Upper lobe of right lung (tissue), 1 donor: ENCODE measurements around the gene TOR2A. TPM values are rescaled to one million over a fixed set of nuclear protein-coding genes. Genes with fewer than 3 reads are reported as not detected.

Source experiments
- ATAC-seq: fragments of 200-7000 bp; cut with Tn5 transposase; one replicate; pipeline ENCODE4 v1.9.1; 2020; ENCODE audit warnings: mild to moderate bottlenecking, moderate library complexity
- DNase-seq: peaks from one replicate; pipeline ENCODE4 v3.0.0-alpha.2; 2020
- H3K27ac ChIP-seq: fragments of 200-600 bp; one replicate; pipeline ENCODE4 v1.8.0; 2022
- H3K27me3 ChIP-seq: fragments of 200-600 bp; one replicate; pipeline ENCODE4 v1.8.0; 2022; ENCODE audit warnings: mild to moderate bottlenecking
- H3K36me3 ChIP-seq: fragments of 200-600 bp; one replicate; pipeline ENCODE4 v1.8.0; 2022
- H3K4me1 ChIP-seq: fragments of 200-600 bp; one replicate; pipeline ENCODE4 v1.8.0; 2022
- H3K4me3 ChIP-seq: fragments of 200-600 bp; one replicate; pipeline ENCODE4 v1.8.0; 2022; ENCODE audit warnings: mild to moderate bottlenecking
- H3K9me3 ChIP-seq: fragments of 200-600 bp; one replicate; pipeline ENCODE4 v1.8.0; 2022
- intact Hi-C: fragments of 100-400 bp; cut with DNase I; formaldehyde crosslinking; loops from one replicate; pipeline ENCODE4 v1.11.0; 2022
- total RNA-seq: library from RNA; stranded (reverse); fragmentation: NEBNext Ultra II Directional; extraction: Animal tissue kit (Norgen Biotek cat#: 25700); gene quantifications from one replicate; pipeline ENCODE4 v1.2.1, GENCODE V29; 2021
- TF ChIP-seq, protein P1 (sequence below): fragments of 200-600 bp; IDR thresholded peaks from one replicate; pipeline ENCODE4 v1.8.0; 2022; ENCODE audit warnings: antibody characterized with exemption
- donor health status: DM: no; HTN: yes; CAD: no; lungs with severe emphysema.

The TOR2A gene
- total RNA-seq, 1 donor from 2014 or later = 17.3 TPM

GRCh38 chr9:127724012-127724411 is 11.1 kb downstream of the TOR2A start:
- Histone ChIP-seq H3K4me1 (peaks cover 10% of the 10 kb centered on the region), H3K36me3 (no peaks in the 10 kb centered on the region), H3K27ac (no peak overlapping the region), H3K27me3 (no peaks in the 10 kb centered on the region), H3K9me3 (no peaks in the 10 kb centered on the region), H3K4me3 (no peak overlapping the region)
- peak; percentile 48 for ATAC-seq
- intact Hi-C loops = loop anchor here (10.0 kb wide), 1 partner anchor 229 kb away; no protein-coding TSS in a partner anchor
- DNase-seq = no peak
- TF ChIP-seq, protein P1, sequence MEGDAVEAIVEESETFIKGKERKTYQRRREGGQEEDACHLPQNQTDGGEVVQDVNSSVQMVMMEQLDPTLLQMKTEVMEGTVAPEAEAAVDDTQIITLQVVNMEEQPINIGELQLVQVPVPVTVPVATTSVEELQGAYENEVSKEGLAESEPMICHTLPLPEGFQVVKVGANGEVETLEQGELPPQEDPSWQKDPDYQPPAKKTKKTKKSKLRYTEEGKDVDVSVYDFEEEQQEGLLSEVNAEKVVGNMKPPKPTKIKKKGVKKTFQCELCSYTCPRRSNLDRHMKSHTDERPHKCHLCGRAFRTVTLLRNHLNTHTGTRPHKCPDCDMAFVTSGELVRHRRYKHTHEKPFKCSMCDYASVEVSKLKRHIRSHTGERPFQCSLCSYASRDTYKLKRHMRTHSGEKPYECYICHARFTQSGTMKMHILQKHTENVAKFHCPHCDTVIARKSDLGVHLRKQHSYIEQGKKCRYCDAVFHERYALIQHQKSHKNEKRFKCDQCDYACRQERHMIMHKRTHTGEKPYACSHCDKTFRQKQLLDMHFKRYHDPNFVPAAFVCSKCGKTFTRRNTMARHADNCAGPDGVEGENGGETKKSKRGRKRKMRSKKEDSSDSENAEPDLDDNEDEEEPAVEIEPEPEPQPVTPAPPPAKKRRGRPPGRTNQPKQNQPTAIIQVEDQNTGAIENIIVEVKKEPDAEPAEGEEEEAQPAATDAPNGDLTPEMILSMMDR = no peak

DNA sequence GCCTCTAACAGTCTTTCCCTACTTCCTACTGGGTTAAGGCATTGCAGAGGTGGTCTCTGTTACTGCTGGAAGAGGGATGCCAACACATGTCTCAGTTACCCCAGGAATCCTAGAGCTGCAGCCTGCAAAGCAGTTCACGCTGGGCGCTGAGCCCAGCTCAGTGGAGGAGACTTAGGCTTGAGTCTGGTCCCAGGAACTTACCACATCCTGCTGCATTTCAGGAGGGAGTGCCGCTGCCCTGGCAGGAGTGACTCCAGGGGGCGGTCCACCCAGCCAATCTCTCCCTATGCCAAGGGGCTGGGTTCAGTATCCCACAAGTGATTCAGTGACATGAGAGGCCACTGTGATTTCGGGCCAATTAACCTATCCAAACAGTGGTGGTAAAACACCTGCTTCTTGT is 11.7 kb downstream of the TOR2A start:
- intact Hi-C loops = loop anchor here (10.0 kb wide), 1 partner anchor 229 kb away; no protein-coding TSS in a partner anchor
- no peaks in the 10 kb centered on the region for H3K27me3 ChIP-seq
- no peak overlapping the region for H3K27ac ChIP-seq
- no peak for DNase-seq
- no peaks in the 10 kb centered on the region for H3K36me3 ChIP-seq
- TF ChIP-seq, protein P1 = no peak
- ATAC-seq = peak; percentile 73
- H3K9me3 ChIP-seq = no peaks in the 10 kb centered on the region
- H3K4me3 ChIP-seq = no peak overlapping the region
- H3K4me1 ChIP-seq = peaks cover 10% of the 10 kb centered on the region

DNA sequence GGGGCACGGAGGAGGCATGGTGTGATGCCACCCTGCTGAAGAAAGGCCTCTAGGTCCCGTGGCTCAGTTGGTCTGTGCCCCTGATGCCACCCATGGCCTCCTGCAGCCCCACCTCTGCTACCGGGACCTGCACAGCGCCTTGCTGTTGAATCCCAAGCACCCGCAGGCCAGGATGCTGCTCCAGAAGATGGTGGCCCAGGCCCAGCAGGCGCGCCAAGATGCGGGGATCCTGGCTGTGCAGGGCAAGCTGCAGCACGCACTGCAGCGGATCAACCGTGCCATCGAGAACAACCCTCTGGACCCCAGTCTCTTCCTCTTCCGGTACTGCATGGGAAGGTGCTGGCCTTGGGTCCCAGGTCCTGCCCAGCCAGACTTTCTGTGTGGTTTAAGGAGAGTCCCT is 12.1 kb downstream of the TOR2A start:
- DNase-seq (no peak), ATAC-seq (no peak)
- Histone ChIP-seq H3K27me3 (no peaks in the 10 kb centered on the region), H3K9me3 (no peaks in the 10 kb centered on the region), H3K27ac (no peak overlapping the region), H3K4me3 (no peak overlapping the region), H3K4me1 (peaks cover 10% of the 10 kb centered on the region), H3K36me3 (no peaks in the 10 kb centered on the region)
- intact Hi-C loops = loop anchor here (10.0 kb wide), 1 partner anchor 228 kb away; no protein-coding TSS in a partner anchor
- TF ChIP-seq, protein P1 = no peak

DNA sequence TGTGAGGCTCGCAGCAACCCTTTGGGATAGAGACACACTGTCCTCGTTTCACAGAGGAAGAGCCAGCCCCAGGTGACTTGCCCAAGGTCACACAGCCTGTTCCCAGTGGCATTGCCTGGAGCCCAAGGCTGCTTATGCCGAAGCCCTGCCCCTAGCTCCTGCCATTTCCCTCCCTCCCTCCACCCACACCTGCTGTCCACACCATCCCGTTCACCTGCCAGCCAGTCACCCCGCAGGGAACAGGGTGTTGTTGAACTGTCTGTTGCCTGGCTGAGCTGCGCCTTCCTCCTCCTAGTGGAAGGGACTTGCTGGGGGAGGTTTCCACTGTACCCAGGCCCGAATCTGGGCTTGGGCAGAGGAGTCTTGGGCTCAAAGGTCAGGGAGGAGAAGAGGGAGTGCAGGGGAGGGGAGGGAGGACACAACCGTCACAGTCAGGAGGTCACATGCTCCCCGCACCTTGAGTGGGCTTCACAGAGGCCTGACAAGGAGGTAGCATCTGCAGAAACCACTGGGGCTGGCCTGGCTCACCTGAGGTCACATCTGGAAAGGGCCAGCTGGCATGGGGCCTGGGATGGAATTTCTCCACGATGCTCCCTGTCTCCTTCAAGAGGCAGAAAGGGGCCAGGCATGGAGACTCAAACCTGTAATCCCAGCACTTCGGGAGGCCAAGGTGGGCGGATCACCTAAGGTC is 12.9 kb downstream of the TOR2A start:
- TF ChIP-seq, protein P1 = no peak

GRCh38 chr9:127721391-127721821 is 13.7 kb downstream of the TOR2A start:
- Histone ChIP-seq H3K27ac (no peak overlapping the region), H3K9me3 (no peaks in the 10 kb centered on the region), H3K4me1 (peaks cover 10% of the 10 kb centered on the region), H3K4me3 (no peak overlapping the region), H3K27me3 (no peaks in the 10 kb centered on the region), H3K36me3 (no peaks in the 10 kb centered on the region)
- ATAC-seq (peak; percentile 15), DNase-seq (no peak)
- TF ChIP-seq, protein P1 = no peak
- intact Hi-C loops = loop anchor here (10.0 kb wide), 1 partner anchor 227 kb away; no protein-coding TSS in a partner anchor

More for the DNA sequence above, 12.9 kb downstream of the TOR2A start:
- Histone ChIP-seq H3K27me3 (no peaks in the 10 kb centered on the region), H3K4me3 (no peak overlapping the region), H3K36me3 (no peaks in the 10 kb centered on the region), H3K4me1 (peaks cover 10% of the 10 kb centered on the region), H3K9me3 (no peaks in the 10 kb centered on the region), H3K27ac (no peak overlapping the region)
- intact Hi-C loops = loop anchor here (10.0 kb wide), 1 partner anchor 227 kb away; no protein-coding TSS in a partner anchor
- no peak for ATAC-seq
- DNase-seq = no peak
